H7 (cell line): ENCODE measurements around the gene NATD1. TPM values are rescaled to one million over a fixed set of nuclear protein-coding genes. Genes with fewer than 3 reads are reported as not detected.

Experiments
- DNase-seq: peaks from one replicate; pipeline ENCODE4 v3.0.0; 2012
- H3K27me3 ChIP-seq: 2 replicates; pipeline ENCODE4 v1.6.0; 2011; ENCODE audit warnings: mild to moderate bottlenecking, low read length; ENCODE audit not compliant: control insufficient read depth, insufficient read depth
- H3K36me3 ChIP-seq: replicated peaks from 2 replicates; pipeline ENCODE4 v1.5.1; 2011; ENCODE audit warnings: low read length; ENCODE audit not compliant: control insufficient read depth, insufficient read depth
- H3K4me3 ChIP-seq: 2 replicates; pipeline ENCODE4 v1.5.1; 2011; ENCODE audit warnings: low read depth, mild to moderate bottlenecking, control low read depth, low read length, moderate library complexity; ENCODE audit not compliant: insufficient read depth
- total RNA-seq: library from RNA; depleted of rRNA; stranded (reverse); fragments of >200 nt; shearing (Covaris generic); gene quantifications from 2 replicates; pipeline ENCODE4 v1.2.3, GENCODE V29; 2014

Gene NATD1
- total RNA-seq, 1 experiment from 2014 or later = 12.9 TPM

DNA sequence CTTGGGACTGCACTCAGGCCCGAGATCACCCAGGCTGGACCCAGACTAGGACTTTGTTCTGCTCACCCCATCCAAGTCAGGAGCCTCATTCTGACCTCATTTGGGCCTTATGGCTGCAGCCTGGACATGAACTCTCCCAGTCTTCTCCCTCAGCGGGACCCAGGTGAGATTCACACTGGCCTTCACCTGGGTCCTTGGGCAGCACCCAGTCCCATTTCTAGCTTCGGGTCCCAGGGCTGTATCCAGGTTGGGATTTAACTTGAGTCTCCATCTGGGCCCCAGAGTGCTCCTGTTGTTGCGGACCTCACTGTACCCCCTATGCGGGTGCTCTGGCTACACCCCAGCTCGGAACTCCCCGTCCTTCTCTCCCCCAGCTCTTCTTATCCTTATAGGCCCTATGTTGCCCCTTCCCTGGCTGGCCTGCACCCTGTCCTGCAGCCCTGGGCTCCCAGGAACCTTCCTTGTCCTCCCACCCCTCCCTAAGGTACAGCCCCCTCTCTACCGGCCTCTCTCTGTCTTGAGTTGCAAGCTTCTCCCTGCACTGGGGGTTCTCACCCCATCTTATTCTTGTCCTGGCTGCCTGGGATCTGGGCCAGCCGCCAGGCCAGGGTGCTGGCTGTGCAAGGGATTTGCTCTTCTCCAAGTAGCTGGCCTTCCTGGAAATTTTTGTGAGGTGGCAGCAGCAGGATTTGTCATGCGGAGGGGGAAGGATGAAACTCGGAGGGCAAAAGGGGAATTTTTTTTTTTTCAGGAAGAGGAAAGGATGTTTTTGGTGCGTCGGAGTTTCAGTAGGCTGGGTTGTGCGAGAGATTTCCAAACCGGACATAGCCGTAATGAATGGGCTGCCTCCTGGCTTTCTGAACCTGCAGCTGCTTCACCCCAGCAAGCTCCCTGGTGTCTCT is 32.2 kb upstream of the NATD1 start:
- H3K36me3 ChIP-seq = no peaks in the 10 kb centered on the region; the same call in 1 of the 2 replicates
- H3K27me3 ChIP-seq = peaks cover 8% of the 10 kb centered on the region
- peak overlapping the region; percentile 71 for H3K4me3 ChIP-seq
- DNase-seq = peak; percentile 60

- Histone ChIP-seq H3K4me3 (peak within 1 kb of the TSS; percentile 71), H3K27me3 (peaks cover 8% of the 10 kb centered on the region), H3K36me3 (no peaks in the 10 kb centered on the region; the same call in 1 of the 2 replicates)
- DNase-seq = peak; percentile 100
Observed at GRCh38 chr17:21284319-21285163, 31.3 kb upstream of the NATD1 start, which contains the start of gene MAP2K3. Gene MAP2K3, plus strand, starts transcription at chr17:21284711. Its CDS starts 210 bp downstream, at chr17:21284921.

GRCh38 chr17:21283482-21284318 is 30.5 kb upstream of the NATD1 start:
- Histone ChIP-seq H3K4me3 (peak overlapping the region; percentile 50), H3K27me3 (peaks cover 8% of the 10 kb centered on the region), H3K36me3 (no peaks in the 10 kb centered on the region; the same call in 1 of the 2 replicates)
- DNase-seq = peak; percentile 68

DNA sequence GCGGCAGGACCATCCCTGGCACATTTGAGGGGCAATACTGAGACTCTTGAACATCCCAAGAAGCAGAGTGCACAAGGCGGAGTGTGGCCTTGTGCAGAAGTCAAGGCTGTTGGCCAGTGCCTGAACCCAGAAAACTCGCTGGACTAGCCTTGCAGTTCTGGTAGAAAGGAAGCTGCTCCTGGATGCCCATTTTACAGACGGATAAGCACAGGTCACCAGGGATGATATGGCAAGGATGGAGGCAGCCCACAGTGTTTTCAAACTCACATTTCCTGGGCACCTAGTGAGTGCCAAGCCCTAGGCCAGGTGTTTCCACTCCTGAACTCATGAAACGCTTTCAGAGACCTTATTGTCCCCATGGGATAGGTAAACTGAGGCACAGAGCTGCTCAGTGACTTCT is 29.6 kb upstream of the NATD1 start:
- H3K4me3 ChIP-seq = no peak overlapping the region
- H3K36me3 ChIP-seq = no peaks in the 10 kb centered on the region
- no peak for DNase-seq
- peaks cover 8% of the 10 kb centered on the region for H3K27me3 ChIP-seq

GRCh38 chr17:21282231-21282630 is 29.0 kb upstream of the NATD1 start:
- H3K27me3 ChIP-seq = peaks cover 8% of the 10 kb centered on the region

GRCh38 chr17:21280081-21280518 is 26.9 kb upstream of the NATD1 start:
- Histone ChIP-seq H3K27me3 (peaks cover 16% of the 10 kb centered on the region), H3K4me3 (no peak overlapping the region), H3K36me3 (no peaks in the 10 kb centered on the region)
- DNase-seq = peak; percentile 95

More at GRCh38 chr17:21282231-21282630, 29.0 kb upstream of the NATD1 start:
- no peaks in the 10 kb centered on the region for H3K36me3 ChIP-seq
- no peak for DNase-seq
- no peak overlapping the region for H3K4me3 ChIP-seq

DNA sequence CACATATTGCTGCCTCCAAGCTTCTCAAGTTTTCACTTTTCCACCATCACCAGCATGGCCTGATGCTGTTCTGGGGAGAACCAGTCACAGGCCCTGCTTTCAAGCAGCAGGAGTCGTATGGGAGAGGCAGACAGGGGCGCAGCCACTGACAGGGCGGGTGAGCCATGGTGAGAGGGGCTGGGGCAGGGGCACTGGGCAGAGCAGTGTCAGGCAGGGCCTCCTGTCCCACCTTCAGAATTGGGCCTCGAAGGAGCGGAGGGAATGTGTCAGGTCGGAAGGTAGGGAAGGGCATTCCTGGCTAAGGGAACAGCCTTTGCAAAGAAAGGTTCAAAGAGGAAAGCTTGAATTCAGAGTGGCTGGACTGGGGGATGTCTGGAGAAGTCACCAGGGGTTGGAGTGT is 26.4 kb upstream of the NATD1 start:
- Histone ChIP-seq H3K27me3 (peaks cover 16% of the 10 kb centered on the region), H3K36me3 (no peaks in the 10 kb centered on the region), H3K4me3 (no peak overlapping the region)
- DNase-seq = peak; percentile 27

- DNase-seq = no peak
- no peak overlapping the region for H3K4me3 ChIP-seq
- no peaks in the 10 kb centered on the region for H3K36me3 ChIP-seq
- peaks cover 16% of the 10 kb centered on the region for H3K27me3 ChIP-seq
Observed at GRCh38 chr17:21279198-21279535, 26.0 kb upstream of the NATD1 start.

DNA sequence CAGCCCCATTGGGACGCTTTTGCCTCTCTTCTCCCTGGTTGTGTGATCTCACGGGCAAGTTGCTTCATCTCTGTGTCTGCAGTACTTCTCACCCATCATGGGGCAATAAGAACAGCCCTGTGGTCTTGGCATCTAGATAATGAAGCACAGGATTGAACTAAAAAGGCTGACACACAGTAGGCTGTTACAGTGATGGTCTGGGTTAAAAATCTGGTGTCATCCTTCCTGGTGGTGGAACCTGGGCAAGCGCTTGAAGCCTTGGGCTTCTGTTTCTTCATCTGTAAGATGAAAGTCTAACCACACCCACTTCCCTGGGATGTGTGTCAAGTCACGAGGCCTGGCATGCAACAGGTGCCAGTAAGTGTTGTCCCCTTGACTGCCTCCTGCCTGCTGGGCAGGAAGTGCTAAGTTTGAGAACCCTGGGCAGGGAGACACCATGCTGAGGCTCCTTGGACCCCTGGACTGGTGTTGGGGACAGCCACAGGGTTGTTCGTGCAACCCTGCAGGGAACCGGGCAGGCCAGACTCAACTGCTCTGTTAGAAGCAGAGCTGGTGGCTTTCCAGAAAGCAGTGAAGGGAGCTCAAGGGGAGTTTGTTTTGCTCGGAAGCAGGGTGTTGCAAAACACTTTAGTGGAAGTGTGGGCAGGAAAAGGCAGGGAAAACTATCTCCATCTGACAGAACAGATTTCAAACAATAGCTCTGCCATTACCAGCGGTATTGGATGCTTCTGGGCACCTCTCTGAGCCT is 25.4 kb upstream of the NATD1 start:
- H3K27me3 ChIP-seq = peaks cover 12% of the 10 kb centered on the region
- DNase-seq = no peak
- no peak overlapping the region for H3K4me3 ChIP-seq
- H3K36me3 ChIP-seq = no peaks in the 10 kb centered on the region

GRCh38 chr17:21277332-21277731 is 24.1 kb upstream of the NATD1 start:
- DNase-seq = no peak
- Histone ChIP-seq H3K4me3 (no peak overlapping the region), H3K36me3 (no peaks in the 10 kb centered on the region), H3K27me3 (peaks cover 8% of the 10 kb centered on the region)

DNA sequence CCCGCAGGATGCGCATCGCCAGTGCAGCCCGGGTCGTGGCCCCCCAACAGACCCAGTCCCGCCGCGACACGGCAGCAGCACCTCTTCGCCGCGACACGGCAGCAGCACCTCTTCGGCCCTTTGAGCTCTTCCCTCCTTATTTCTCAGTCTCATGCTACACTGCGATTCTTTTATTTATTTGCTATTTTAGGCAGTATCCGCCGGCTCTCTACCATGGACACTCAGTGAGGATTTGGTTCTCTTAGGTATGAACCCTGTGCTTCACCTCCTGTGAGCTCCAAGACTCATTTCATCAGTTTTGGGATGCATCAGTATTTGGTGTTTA is 23.0 kb upstream of the NATD1 start:
- Histone ChIP-seq H3K27me3 (peaks cover 8% of the 10 kb centered on the region), H3K36me3 (no peaks in the 10 kb centered on the region), H3K4me3 (peak overlapping the region; percentile 75)
- DNase-seq = no peak

DNA sequence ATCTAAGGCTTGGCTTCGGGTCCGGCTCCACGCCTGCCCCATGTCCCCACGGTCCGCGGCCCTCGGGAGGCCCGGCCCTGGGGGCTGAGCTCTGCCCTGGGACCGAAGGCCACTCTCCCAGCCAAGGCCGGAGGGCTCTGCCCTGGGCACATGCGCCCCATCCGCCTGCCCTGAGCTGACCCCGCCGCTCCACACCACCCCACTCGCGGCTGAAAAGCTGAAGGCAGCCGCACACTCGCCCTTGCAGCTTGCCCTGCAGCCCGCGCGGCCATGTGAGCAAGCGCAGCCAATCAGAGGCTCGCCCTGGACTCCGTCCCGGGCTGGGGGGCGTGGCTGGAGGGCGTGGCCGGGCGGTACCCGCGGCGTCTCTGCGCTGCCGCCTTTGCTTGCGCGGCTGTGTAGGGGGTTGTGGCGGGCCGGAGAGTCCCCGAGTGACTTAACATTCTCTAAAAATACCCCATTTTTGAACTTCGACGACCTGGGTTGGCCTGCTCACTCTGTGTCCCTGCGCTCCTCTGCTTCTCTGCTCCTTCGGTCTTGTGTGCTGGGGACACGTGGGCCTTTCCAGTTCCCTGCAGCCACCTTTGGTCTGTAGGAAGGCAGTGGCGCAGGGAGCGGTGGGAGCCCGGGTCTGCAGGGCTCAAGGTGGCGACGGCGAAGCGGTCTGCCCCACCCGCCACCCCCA is 22.5 kb upstream of the NATD1 start:
- DNase-seq = peak; percentile 99
- H3K4me3 ChIP-seq = peak overlapping the region; percentile 75
- H3K27me3 ChIP-seq = peaks cover 8% of the 10 kb centered on the region
- no peaks in the 10 kb centered on the region for H3K36me3 ChIP-seq

DNA sequence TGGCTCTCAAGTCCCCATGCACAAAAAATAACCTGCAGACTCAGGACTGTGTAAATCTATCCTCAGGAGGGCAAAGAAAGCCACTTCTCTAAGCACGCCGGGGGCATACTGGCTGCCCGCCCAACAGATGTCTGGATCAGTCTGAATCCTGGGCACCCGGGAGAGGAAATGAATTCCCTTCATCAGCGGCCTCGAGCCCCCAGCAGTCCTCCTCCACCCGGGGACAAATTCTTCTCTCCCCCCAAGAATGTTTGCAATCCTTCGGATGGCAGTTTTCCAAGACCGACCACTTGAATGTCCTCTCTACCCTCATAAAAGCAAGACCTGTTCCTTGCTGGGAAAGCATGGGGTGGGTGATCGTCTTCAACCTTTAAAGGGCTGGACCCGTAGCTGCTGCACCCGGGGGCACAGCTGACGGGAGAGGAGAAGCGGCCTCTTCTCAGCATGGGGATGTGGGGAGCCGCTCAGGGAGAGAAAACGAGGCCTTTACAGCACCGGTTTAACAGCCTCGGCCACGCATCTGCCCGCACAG is 21.9 kb upstream of the NATD1 start:
- peak overlapping the region; percentile 75 for H3K4me3 ChIP-seq
- DNase-seq = peak; percentile 79
- peaks cover 8% of the 10 kb centered on the region for H3K27me3 ChIP-seq
- no peaks in the 10 kb centered on the region for H3K36me3 ChIP-seq
